Kidney (tissue), 14 donors: ENCODE results near the gene ATG4D. TPM values are rescaled to one million over a fixed set of nuclear protein-coding genes. Genes with fewer than 3 reads are reported as not detected.

Experiments used
- DNase-seq, 5 donors: peaks; one replicate each; pipeline ENCODE4 v3.0.0-alpha.2; 2013 to 2020
- FAIRE-seq: peaks from 2 replicates; lab custom pipeline; 2012; peaks lifted over from hg19 to GRCh38; lab: Jason Lieb, UNC
- H3K27ac ChIP-seq, 2 donors: one replicate each; pipeline ENCODE4 v1.7.0; 2013; ENCODE audit warnings: low read depth in 2 of 2, low read length in 2 of 2, inconsistent platforms in 1 of 2
- H3K27me3 ChIP-seq: one replicate; pipeline ENCODE4 v1.7.1; 2013; ENCODE audit warnings: low read length, inconsistent platforms; ENCODE audit not compliant: control insufficient read depth, insufficient read depth
- H3K36me3 ChIP-seq, 3 donors: one replicate each; pipeline versions ENCODE4 v1.7.0 to v1.7.1; 2013; ENCODE audit warnings: low read length in 3 of 3, control low read depth in 1 of 3, inconsistent platforms in 1 of 3; ENCODE audit not compliant: insufficient read depth in 3 of 3, control insufficient read depth in 2 of 3
- H3K4me1 ChIP-seq, 3 donors: one replicate each; pipeline versions ENCODE4 v1.7.0 to v1.7.1; 2013; ENCODE audit warnings: low read length in 3 of 3, inconsistent platforms in 1 of 3, low read depth in 1 of 3; ENCODE audit not compliant: control insufficient read depth in 2 of 3, insufficient read depth in 2 of 3
- H3K4me3 ChIP-seq, 3 donors: one replicate each; pipeline versions ENCODE4 v1.7.0 to v1.8.1; 2013; ENCODE audit warnings: low read length in 3 of 3, control low read depth in 1 of 3, inconsistent platforms in 1 of 3
- H3K9ac ChIP-seq, 3 donors: one replicate each; pipeline versions ENCODE4 v1.7.0 to v1.7.1; 2013; ENCODE audit warnings: low read length in 3 of 3, control low read depth in 1 of 3, inconsistent platforms in 1 of 3
- H3K9me3 ChIP-seq, 3 donors: one replicate each; pipeline versions ENCODE4 v1.7.0 to v1.7.1; 2013; ENCODE audit warnings: low read length in 3 of 3, control low read depth in 1 of 3, inconsistent platforms in 1 of 3; ENCODE audit not compliant: control insufficient read depth in 2 of 3, insufficient read depth in 1 of 3
- intact Hi-C: fragments of 100-400 bp; cut with DNase I; formaldehyde crosslinking; loops from one replicate; pipeline ENCODE4 v1.11.1; 2022
- polyA plus RNA-seq: library from polyadenylated mRNA; stranded (reverse); fragments of 350-450 nt; fragmentation: Illumina TruSeq; extraction: RNeasy Lipid Tissue Mini Kit (QIAGEN cat#74804); gene quantifications from one replicate; pipeline ENCODE4 v1.2.3, GENCODE V29; 2014; ENCODE audit warnings: low read depth, low replicate concordance; ENCODE audit not compliant: insufficient read depth
- total RNA-seq: library from RNA; stranded (reverse); fragmentation: NEBNext Ultra II Directional; extraction: Animal tissue kit (Norgen Biotek cat#: 25700); gene quantifications from one replicate; pipeline ENCODE4 v1.2.1, GENCODE V29; 2021
- TF ChIP-seq, protein P1 (sequence below): IDR thresholded peaks from 3 replicates; pipeline ENCODE4 v1.5.1; 2012; ENCODE audit warnings: mild to moderate bottlenecking, moderate library complexity, borderline replicate concordance; ENCODE audit not compliant: insufficient read depth; ENCODE audit errors: extremely low read depth
- donor health status: control.
- donor health status: control.
- donor health status: control.
- donor health status: control.
- donor health status: control.
- donor health status: DM: yes; HTN: yes; CAD: no.
- donor health status: Normal renal cell carcinoma (clear cell type).

The ATG4D gene
- total and polyA plus RNA-seq, 2 donors from 2014 or later: 32.7 to 91.7 TPM

DNA sequence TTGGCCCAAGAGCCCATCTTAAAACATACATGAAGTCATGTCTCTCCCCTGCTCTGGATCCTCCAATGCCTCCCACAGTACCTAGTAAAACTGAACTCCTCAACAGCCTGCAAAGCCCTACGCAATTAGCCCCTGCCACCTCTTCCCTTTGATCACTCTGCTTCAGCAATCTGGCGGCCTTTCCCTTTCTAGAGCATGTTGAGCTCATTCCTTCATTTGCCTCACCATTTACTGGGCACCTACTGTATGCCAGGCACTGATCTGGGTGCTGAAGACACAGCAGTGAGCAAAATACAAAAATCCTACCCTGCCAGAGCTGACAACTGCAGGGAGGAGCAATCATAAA, 43.5 kb upstream of the ATG4D start:
- TF ChIP-seq, protein P1, sequence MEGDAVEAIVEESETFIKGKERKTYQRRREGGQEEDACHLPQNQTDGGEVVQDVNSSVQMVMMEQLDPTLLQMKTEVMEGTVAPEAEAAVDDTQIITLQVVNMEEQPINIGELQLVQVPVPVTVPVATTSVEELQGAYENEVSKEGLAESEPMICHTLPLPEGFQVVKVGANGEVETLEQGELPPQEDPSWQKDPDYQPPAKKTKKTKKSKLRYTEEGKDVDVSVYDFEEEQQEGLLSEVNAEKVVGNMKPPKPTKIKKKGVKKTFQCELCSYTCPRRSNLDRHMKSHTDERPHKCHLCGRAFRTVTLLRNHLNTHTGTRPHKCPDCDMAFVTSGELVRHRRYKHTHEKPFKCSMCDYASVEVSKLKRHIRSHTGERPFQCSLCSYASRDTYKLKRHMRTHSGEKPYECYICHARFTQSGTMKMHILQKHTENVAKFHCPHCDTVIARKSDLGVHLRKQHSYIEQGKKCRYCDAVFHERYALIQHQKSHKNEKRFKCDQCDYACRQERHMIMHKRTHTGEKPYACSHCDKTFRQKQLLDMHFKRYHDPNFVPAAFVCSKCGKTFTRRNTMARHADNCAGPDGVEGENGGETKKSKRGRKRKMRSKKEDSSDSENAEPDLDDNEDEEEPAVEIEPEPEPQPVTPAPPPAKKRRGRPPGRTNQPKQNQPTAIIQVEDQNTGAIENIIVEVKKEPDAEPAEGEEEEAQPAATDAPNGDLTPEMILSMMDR: no peak
- FAIRE-seq (no peak), DNase-seq (no peak)
- H3K36me3 ChIP-seq: peaks cover 2 to 10% (median 5%) of the 10 kb centered on the region in 3 donors
- no peak overlapping the region for H3K9ac ChIP-seq
- no peaks in the 10 kb centered on the region for H3K9me3 ChIP-seq
- intact Hi-C loops: no loop called here
- no peaks in the 10 kb centered on the region for H3K27me3 ChIP-seq
- peaks cover 0 to 10% (median 0%) of the 10 kb centered on the region in 3 donors for H3K4me1 ChIP-seq
- no peak overlapping the region for H3K4me3 ChIP-seq
- H3K27ac ChIP-seq: no peak overlapping the region

DNA sequence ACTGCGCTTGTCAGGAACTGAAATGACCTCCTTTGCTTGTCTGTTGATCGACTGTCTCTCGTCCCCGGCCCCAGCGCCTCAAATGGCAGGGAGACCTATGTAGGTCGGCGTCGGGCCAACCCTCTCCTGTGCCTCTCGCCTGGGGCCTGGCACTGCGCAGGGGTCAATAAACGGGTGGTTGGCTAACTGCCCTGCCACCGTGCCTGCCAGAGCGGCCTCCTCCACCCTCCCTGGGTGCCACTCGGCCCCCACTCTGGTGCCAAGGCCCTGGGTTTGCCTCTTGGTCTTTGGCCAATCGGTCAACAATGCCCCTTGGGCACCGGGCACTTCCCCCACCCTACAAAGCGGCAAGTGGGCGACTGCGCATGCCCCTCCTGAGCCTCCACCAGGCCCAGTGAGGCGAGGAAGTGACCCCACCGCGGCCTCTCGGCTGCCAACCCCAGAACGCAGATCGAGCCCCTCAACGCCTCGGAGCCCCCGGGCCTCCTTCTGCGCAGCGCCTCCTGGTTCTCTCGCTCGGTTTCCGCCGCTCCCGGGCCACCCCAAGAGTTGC, 41.7 kb upstream of the ATG4D start:
- Histone ChIP-seq H3K27me3 (no peaks in the 10 kb centered on the region), H3K9me3 (no peaks in the 10 kb centered on the region), H3K4me3 (peak overlapping the region; percentile 65 to 86 (median 79)), H3K27ac (peak overlapping the region; percentile 94), H3K9ac (peak overlapping the region; percentile 9 to 88 (median 87)), H3K36me3 (peaks cover 2 to 10% (median 5%) of the 10 kb centered on the region in 3 donors), H3K4me1 (peaks cover 0 to 13% (median 0%) of the 10 kb centered on the region in 3 donors)
- intact Hi-C loops: no loop called here
- DNase-seq (peak; percentile 69 to 91 (median 79)), FAIRE-seq (no peak)
- TF ChIP-seq, protein P1: no peak

- Histone ChIP-seq H3K27ac (peak overlapping the region; percentile 94), H3K27me3 (no peaks in the 10 kb centered on the region), H3K36me3 (peaks cover 0 to 10% (median 5%) of the 10 kb centered on the region in 3 donors), H3K9me3 (no peaks in the 10 kb centered on the region), H3K4me3 (peak overlapping the region; percentile 65 to 86 (median 79)), H3K4me1 (peaks cover 0 to 13% (median 0%) of the 10 kb centered on the region in 3 donors), H3K9ac (peak overlapping the region; percentile 9 to 88 (median 87))
- DNase-seq: peak; percentile 95 to 98 (median 96)
- TF ChIP-seq, protein P1: no peak
- no peak for FAIRE-seq
- intact Hi-C loops: no loop called here
Observed at GRCh38 chr19:10502524-10503001, 41.1 kb upstream of the ATG4D start.
